ENCODE results near the gene RAP1GAP. TPM values are rescaled to one million over a fixed set of nuclear protein-coding genes. Genes with fewer than 3 reads are reported as not detected.

RAP1GAP gene
- total and polyA plus RNA-seq, 9 of the 15 experiments (the other 6 are each of a cell fraction or from before 2014, with no cell fraction given): 0.29 to 30.2 (median 19.2) TPM

DNA sequence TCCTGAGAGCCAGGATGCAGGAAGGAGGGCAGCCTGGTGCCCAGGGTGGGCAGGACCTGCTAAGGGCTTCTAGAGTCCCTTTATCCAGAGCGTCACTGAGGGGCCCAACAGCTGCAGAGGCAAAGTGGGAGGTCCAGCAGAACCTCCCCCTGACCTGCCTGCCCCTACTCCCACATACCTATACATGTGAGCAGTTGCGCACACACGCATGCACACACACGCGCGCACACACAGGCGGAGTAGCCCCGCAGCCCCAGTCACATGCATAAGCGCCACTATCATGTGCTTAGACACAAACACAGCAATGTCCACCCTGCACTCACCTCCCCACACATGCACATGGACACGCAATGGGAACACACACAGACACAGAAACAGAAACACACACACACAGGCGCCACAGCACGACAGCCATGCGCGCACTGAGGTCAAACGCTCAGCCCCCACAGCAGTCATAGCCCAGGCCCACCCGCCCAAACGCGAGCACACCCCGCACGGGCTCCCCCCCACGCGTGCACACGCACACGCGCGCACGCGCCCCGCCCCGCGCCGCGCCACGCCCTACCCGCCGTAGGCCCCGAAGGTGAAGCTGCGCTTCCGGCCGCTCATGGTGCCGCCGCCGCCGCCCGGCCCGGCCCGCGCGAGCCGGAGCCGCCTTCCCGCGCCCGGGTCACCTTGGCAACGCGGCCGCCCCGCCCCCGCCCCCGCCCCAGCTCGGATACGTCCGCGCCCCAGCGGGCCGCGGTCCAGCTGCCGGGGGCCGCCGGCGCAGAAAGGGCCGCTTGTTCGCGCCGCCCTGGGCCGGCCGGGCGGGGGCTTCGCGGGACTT, 17.7 kb downstream of the RAP1GAP start (continued):
- TF ChIP-seq MAX (CRISPR knock-in tag; IDR thresholded peaks at IDR 0.05) (peak; percentile 91), PHF8 (IDR thresholded peaks at IDR 0.05; ENCODE audit: borderline replicate concordance, low read length) (peak; percentile 37; the same call in 1 of the 2 replicates), DDX20 (tag; IDR thresholded peaks at IDR 0.05; ENCODE audit: low read depth) (no peak), ZNF511 (CRISPR knock-in tag; IDR thresholded peaks at IDR 0.05) (peak; percentile 75), RFX5 (IDR thresholded peaks at IDR 0.05; ENCODE audit: low read depth, low read length) (no peak), HMGXB4 (CRISPR knock-in tag; IDR thresholded peaks at IDR 0.05) (0 out of 2 replicates have a peak, but pooled peaks have one; percentile 55), ZBTB26 (CRISPR knock-in tag; IDR thresholded peaks at IDR 0.05) (peak; percentile 65; the same call in 1 of the 2 replicates), NRF1 (conservative IDR thresholded peaks at IDR 0.05 in 1 of 2, IDR thresholded peaks at IDR 0.05 in 1 of 2) (peak; percentile 63 to 76), EP400 (IDR thresholded peaks at IDR 0.05) (no peak), GMEB1 (CRISPR knock-in tag; IDR thresholded peaks at IDR 0.05) (peak; percentile 44; the same call in 1 of the 2 replicates), BHLHE40 (IDR thresholded peaks at IDR 0.05; ENCODE audit: low read length) (peak; percentile 50)

All from K562 (cell line).